Motor neuron (in vitro differentiated cells): ENCODE results near the gene SPINK7. TPM values are rescaled to one million over a fixed set of nuclear protein-coding genes. Genes with fewer than 3 reads are reported as not detected.
"Not testable (repeated sequence)": the region's sequence is repeated elsewhere in the genome, so short reads cannot be mapped to it uniquely, and the experiment has no call there.

ENCODE experiments used
- ATAC-seq, 8 experiments: fragments of 200-7000 bp; cut with Tn5 transposase; replicated peaks in 6 of 8; 2 replicates each; pipeline ENCODE4 v1.8.0; 2021; ENCODE audit warnings: mild to moderate bottlenecking in 8 of 8, moderate library complexity in 8 of 8
- H3K27ac ChIP-seq, 2 donors: fragments of 250-450 bp; sonication (Bioruptor Pico); 2 replicates each; pipeline ENCODE4 v1.9.0; 2021; ENCODE audit warnings: antibody characterized with exemption in 2 of 2, mild to moderate bottlenecking in 2 of 2, moderate library complexity in 1 of 2
- H3K4me1 ChIP-seq, 2 donors: fragments of 250-450 bp; sonication (Bioruptor Pico); replicated peaks in 1 of 2; 2 replicates each; pipeline ENCODE4 v1.6.1; 2021; ENCODE audit warnings: antibody characterized with exemption in 2 of 2, mild to moderate bottlenecking in 2 of 2, moderate library complexity in 1 of 2
- H3K4me3 ChIP-seq, 5 donors: fragments of 250-450 bp; sonication (Bioruptor Pico); 2 replicates each; pipeline ENCODE4 v1.9.0; 2021; ENCODE audit warnings: antibody characterized with exemption in 5 of 5, mild to moderate bottlenecking in 5 of 5, moderate library complexity in 4 of 5
- WGBS, 10 experiments: fragments of 450-650 bp; shearing (Covaris generic); methylation state at CpG; one replicate each; pipeline ENCODE4 v1.0.0; 2022; 5-methylcytosine and 5-hydroxymethylcytosine counted together
- in situ Hi-C, 9 experiments: fragments of 400-800 bp; cut with MboI; loops; one replicate each; pipeline ENCODE4 v1.15.0; 2021; ENCODE audit warnings: low sequenced_read_pairs in 9 of 9, low pct_unique_long_range_greater_than_20kb in 2 of 9; ENCODE audit not compliant: unreplicated experiment in 9 of 9
- total RNA-seq, 8 experiments: library from RNA; unstranded; fragments of 300-600 nt; gene quantifications; 2 replicates each; pipeline versions ENCODE4 v1.2.3 to v1.2.4, GENCODE V29; 2022

Gene SPINK7
- total RNA-seq, result 1 to 10 TPM in 2 of 8 experiments, under 1 TPM in 4, not detected in 2; 0.38 to 1.1 (median 0.73) TPM

DNA sequence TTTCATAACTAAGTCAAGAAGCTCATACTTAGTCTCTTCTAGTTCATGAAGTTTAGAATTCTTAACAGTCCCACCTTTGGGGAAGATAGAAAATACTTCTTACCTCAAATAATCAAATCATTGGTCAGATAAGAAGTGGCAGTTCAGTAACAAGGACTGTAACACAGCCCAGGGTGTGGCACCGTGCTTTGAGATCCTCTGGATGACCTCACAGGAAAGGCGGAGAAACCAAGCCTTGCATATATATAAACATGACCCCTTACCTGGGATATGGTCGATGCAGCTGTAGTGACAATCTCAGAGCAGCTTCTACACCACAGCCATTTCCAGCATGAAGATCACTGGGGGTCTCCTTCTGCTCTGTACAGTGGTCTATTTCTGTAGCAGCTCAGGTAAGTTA is at the start of gene SPINK7:
Gene SPINK7, plus strand, starts transcription at position 271 of the 400 bp plus-strand sequence. Its CDS starts 61 bp downstream, at position 332.
- H3K4me3 ChIP-seq, result no peak within 1 kb of the TSS
- no peak within 1 kb of the TSS for H3K27ac ChIP-seq
- no peaks in the 10 kb centered on the region for H3K4me1 ChIP-seq
- WGBS, 10 experiments, result 11 to 84% (median 68%) methylated on average over 1 to 3 of the region's 3 CpGs; no CpG with 5 or more reads in 5 of the 10 experiments
- in situ Hi-C loops, result no loop called here
- peak in 2 of 8 experiments; percentile 38 to 52 for ATAC-seq

GRCh38 chr5:148267962-148268361 is 44.3 kb upstream of the SPINK7 start:
- no peak overlapping the region for H3K4me3 ChIP-seq
- H3K4me1 ChIP-seq, result no peaks in the 10 kb centered on the region
- ATAC-seq, result no peak
- in situ Hi-C loops, result no loop called here
- H3K27ac ChIP-seq, result no peak overlapping the region
- 0 to 50% (median 34%) methylated on average over 2 to 3 of the region's 3 CpGs for WGBS, 10 experiments

DNA sequence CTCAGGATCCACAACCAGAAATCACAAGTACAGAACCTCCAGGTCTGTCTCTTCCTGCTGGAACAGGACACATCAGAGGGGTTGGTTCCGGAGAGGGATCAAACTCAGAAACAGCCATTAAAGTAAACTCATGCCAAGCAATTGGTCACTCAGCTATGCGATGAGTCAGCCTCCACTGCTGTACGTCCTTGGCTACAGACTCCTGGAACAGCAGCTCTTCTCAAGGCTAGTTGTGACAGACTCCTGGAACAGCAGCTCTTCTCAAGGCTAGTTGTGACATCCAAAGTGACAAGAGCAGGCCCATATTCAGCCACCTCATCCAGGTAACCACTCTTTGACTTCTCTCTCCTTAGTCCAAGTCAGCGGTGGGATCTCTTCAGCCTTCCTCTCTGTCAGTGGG is 43.7 kb upstream of the SPINK7 start, which contains the start of gene SPINK13:
Gene SPINK13, plus strand, starts transcription at position 229 of the 400 bp plus-strand sequence. CDS start 1,279 bp downstream, outside the sequence.
- peak in 4 of 8 experiments; percentile 21 to 100 (median 73) for ATAC-seq
- H3K27ac ChIP-seq, result no peak within 1 kb of the TSS
- WGBS, 10 experiments, result 46 to 100% (median 80%) methylated on average over 1 to 4 of the region's 4 CpGs; no CpG with 5 or more reads in 2 of the 10 experiments
- no peaks in the 10 kb centered on the region for H3K4me1 ChIP-seq
- in situ Hi-C loops, result no loop called here
- H3K4me3 ChIP-seq, result no peak within 1 kb of the TSS

- ATAC-seq, result not testable (repeated sequence)
- WGBS, 10 experiments, result 0 to 100% (median 70%) methylated on average over 1 to 2 of the region's 2 CpGs; no CpG with 5 or more reads in 4 of the 10 experiments
- in situ Hi-C loops, result loop anchor here in 1 of 9 experiments (25.0 kb wide), 1 partner anchor 112 kb away; the partner anchor contains the start of gene FBXO38
Measured at GRCh38 chr5:148275129-148275528, 37.1 kb upstream of the SPINK7 start.

GRCh38 chr5:148280893-148281292 is 31.3 kb upstream of the SPINK7 start:
- not testable (repeated sequence) for H3K4me1 ChIP-seq, H3K27ac ChIP-seq, ATAC-seq, H3K4me3 ChIP-seq
- in situ Hi-C loops, result loop anchor here in 1 of 9 experiments (25.0 kb wide), 1 partner anchor 106 kb away; the partner anchor contains the start of gene FBXO38
- 0 to 30% (median 18%) methylated on average over 2 to 5 of the region's 5 CpGs; no CpG with 5 or more reads in 4 of the 10 experiments for WGBS, 10 experiments

More at GRCh38 chr5:148275129-148275528, 37.1 kb upstream of the SPINK7 start:
- H3K4me1 ChIP-seq, H3K27ac ChIP-seq, H3K4me3 ChIP-seq: not testable (repeated sequence)

DNA sequence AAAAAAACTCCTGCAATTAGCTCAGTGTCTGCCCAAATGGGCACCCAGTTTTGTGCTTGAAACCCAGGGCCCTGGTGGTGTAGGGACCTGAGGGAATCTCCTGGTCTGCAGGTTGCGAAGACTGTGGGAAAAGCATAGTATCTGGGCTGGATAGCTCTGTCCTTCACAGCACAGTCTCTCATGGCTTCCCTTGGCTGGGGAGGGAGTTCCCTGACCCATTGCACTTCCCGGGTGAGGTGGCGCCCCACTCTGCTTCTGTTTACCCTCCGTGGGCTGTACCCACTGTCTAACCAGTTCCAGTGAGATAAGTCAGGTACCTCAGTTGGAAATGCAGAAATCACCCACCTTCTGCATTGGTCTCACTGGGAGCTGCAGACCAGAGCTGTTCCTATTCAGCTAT is 30.9 kb upstream of the SPINK7 start:
- WGBS, 10 experiments, result 0 to 93% (median 75%) methylated on average over 2 to 4 of the region's 4 CpGs; no CpG with 5 or more reads in 5 of the 10 experiments
- H3K27ac ChIP-seq, H3K4me1 ChIP-seq, H3K4me3 ChIP-seq, ATAC-seq: not testable (repeated sequence)
- in situ Hi-C loops, result loop anchor here in 1 of 9 experiments (25.0 kb wide), 1 partner anchor 106 kb away; the partner anchor contains the start of gene FBXO38

DNA sequence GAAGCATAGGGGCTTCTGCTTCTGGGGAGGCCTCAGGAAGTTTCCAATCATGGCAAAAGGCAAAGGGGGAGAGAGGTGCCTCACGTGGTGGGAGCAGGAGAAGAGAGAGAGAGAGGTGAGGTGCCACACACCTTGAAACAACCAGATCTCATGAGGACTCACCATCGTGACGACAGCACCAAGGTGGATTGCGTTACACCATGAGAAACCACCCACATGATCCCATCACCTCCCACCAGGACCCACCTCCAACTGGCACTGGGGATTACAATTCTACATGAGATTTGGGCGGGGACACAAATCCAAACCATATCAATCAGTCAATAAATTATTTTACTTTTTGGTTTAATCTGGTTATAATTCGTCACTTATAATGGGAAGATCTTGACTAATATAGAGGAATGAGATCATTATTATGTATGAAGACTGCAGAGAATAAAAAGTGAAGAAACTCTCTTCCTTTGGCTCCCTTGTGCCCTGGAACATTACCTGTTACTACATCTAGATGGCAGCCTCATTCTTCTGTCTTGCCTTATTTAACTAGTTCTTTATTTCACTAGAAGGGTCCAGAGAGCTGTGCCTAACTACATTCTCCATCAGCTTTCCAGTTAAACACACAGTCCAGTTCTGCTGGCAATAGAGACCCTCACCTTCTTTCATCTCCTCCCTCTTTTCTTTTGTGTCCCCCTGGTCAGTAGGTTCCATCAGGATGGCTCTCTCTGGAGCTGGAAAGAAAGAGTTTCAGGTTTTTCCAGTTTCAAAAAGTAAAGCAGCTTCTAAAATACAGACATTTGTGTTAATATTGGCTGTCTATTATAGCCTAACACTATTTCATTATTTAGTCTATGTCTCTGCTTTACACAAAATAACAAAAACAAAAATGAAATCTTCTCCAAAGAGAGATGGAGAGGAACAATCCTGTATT is 21.7 kb upstream of the SPINK7 start:
- Histone ChIP-seq H3K27ac (no peak overlapping the region), H3K4me3 (no peak overlapping the region), H3K4me1 (no peaks in the 10 kb centered on the region)
- peak in 4 of 8 experiments; percentile 60 to 79 (median 70) for ATAC-seq
- 0 to 77% (median 15%) methylated on average over 1 to 5 of the region's 6 CpGs; no CpG with 5 or more reads in 2 of the 10 experiments for WGBS, 10 experiments
- in situ Hi-C loops, result loop anchor here in 1 of 9 experiments (25.0 kb wide), 1 partner anchor 97 kb away; the partner anchor contains the start of gene FBXO38

DNA sequence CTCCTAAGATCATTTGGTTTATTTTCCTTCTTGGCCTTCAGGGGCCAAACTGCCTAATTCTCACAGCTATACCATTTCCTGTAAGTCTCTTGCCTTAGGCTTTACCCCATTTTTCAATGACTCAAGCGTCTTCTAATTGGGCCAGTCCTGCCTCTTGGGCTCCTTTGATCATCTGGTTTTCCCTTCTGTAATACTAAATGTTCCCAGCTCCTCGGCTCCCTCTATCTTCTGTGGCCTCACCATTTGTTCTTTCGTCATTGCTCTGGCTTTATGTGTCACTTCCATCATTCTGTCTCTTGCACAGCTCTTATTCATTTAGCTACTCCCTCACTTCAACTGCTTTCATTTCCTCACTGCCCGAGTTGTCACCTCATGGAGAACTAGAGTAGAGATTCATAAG is 14.5 kb upstream of the SPINK7 start:
- 6 to 98% (median 65%) methylated on average over 1 to 4 of the region's 4 CpGs; no CpG with 5 or more reads in 1 of the 10 experiments for WGBS, 10 experiments

GRCh38 chr5:148306446-148306845 is 5.8 kb upstream of the SPINK7 start:
- WGBS, 10 experiments, result 71 to 83% (median 83%) methylated on average over 1 of the region's 1 CpG; no CpG with 5 or more reads in 7 of the 10 experiments
- in situ Hi-C loops, result no loop called here
- Histone ChIP-seq H3K27ac (no peak overlapping the region), H3K4me3 (no peak overlapping the region), H3K4me1 (no peaks in the 10 kb centered on the region)
- ATAC-seq, result no peak

More for the DNA sequence above, 14.5 kb upstream of the SPINK7 start:
- Histone ChIP-seq H3K4me1 (no peaks in the 10 kb centered on the region), H3K27ac (no peak overlapping the region), H3K4me3 (no peak overlapping the region)
- peak in 2 of 8 experiments; percentile 17 to 66 for ATAC-seq
- in situ Hi-C loops, result loop anchor here in 1 of 9 experiments (25.0 kb wide), 1 partner anchor 90 kb away; the partner anchor contains the start of gene FBXO38

DNA sequence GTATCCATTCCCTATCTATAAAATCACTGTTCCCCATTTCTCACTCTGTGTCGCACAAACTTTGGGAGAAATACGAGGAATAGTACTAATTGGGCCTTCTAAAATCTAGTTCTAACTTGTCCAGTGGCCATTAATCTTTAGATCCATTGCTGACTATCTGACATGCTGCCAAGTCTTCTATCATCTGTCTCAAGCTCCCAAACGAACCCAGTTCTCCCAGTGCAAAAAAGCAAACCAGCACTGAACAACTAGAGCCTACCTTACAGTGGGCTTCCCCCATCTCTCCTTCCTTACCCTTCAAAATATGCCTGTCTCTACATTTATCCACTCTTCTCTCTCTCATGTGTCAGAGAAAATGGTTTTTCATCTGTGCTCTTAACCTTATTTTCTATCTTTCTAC is 3.2 kb upstream of the SPINK7 start:
- Histone ChIP-seq H3K27ac (no peak overlapping the region), H3K4me1 (no peaks in the 10 kb centered on the region), H3K4me3 (no peak overlapping the region)
- 8 to 88% (median 62%) methylated on average over 2 to 3 of the region's 3 CpGs for WGBS, 10 experiments
- in situ Hi-C loops, result no loop called here
- no peak for ATAC-seq

DNA sequence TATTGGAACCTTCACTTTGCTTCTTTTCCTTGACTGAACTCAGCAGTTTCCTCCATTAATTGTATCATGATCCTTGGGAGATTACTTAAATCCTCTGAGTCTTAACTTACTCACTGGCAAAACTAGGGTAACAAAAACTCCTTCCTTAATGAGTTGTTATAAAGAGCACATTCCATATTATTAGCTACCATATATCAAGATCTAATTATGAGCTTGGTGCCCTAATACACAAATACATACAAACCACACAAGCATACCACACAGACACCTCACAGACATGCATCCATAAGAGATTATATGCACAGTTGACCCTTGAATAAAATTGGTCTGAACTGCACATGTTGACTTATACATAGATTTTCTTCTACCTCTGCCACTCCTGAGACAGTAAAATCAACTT is 2.5 kb upstream of the SPINK7 start:
- H3K27ac ChIP-seq, result no peak overlapping the region
- ATAC-seq, result no peak

DNA sequence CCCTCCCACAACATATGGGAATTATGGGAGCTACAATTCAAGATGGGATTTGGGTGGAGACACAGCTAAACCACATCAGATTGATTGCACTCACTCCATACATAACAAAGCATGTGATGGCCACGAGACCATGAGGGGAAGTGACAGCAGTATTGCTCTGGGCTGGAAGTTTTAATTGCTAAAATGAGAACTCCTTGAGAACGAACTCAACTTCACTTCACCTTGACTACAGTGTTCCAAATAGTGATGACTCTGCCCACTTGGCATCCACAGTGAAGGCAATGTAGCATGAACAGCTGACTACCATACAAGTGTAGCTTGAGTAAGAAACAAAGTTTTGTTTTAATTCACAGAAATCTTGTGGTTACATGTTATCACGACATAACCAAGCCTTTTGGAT is 739 bp upstream of the SPINK7 start:
- peak in 2 of 8 experiments; percentile 67 for ATAC-seq
- 0 to 91% (median 41%) methylated on average over 1 to 3 of the region's 3 CpGs; no CpG with 5 or more reads in 2 of the 10 experiments for WGBS, 10 experiments
- in situ Hi-C loops, result no loop called here
- Histone ChIP-seq H3K4me3 (no peak overlapping the region), H3K27ac (no peak overlapping the region), H3K4me1 (no peaks in the 10 kb centered on the region)

More for the DNA sequence above, 2.5 kb upstream of the SPINK7 start:
- Histone ChIP-seq H3K4me1 (no peaks in the 10 kb centered on the region), H3K4me3 (no peak overlapping the region)
- in situ Hi-C loops, result no loop called here

GRCh38 chr5:148314187-148314586 is 2.0 kb downstream of the SPINK7 start:
- no peak for ATAC-seq
- no peak overlapping the region for H3K27ac ChIP-seq
- in situ Hi-C loops, result no loop called here
- H3K4me1 ChIP-seq, result no peaks in the 10 kb centered on the region
- H3K4me3 ChIP-seq, result no peak overlapping the region
- 34 to 100% (median 92%) methylated on average over 1 to 2 of the region's 2 CpGs; no CpG with 5 or more reads in 2 of the 10 experiments for WGBS, 10 experiments
